MCF 10A (cell line): ENCODE measurements around the gene P3H3. TPM values are rescaled to one million over a fixed set of nuclear protein-coding genes. Genes with fewer than 3 reads are reported as not detected.
"Not testable (repeated sequence)": the region's sequence is repeated elsewhere in the genome, so short reads cannot be mapped to it uniquely, and the experiment has no call there.

Source experiments
- BruUV-seq: library from RNA; stranded (reverse); fragments of 400-500 nt; replicated peaks from 2 replicates; lab custom pipeline; 2021; lab: Mats Ljungman, UMichigan
- CTCF ChIA-PET: fragments of 300-600 bp; sonication (Branson Sonifier 250); formaldehyde crosslinking; extraction: SDS; loops from one replicate; lab custom pipeline; 2021; ENCODE audit warnings: antibody characterized with exemption, inconsistent platforms; lab: Yijun Ruan, JAX
- POLR2A ChIA-PET: fragments of 300-600, 350-650 bp; sonication (Branson Sonifier 250); formaldehyde crosslinking; extraction: SDS; loops from one replicate; lab custom pipeline; 2020; ENCODE audit warnings: antibody characterized with exemption, inconsistent platforms; lab: Yijun Ruan, JAX
- DNase-seq: peaks from one replicate; pipeline ENCODE4 v3.0.0-alpha.2; 2018; ENCODE audit not compliant: unreplicated experiment
- H3K27ac Mint-ChIP-seq: one replicate; pipeline ENCODE4 v1.8.0; 2022; ENCODE audit warnings: mild to moderate bottlenecking, low read depth, mixed read lengths; ENCODE audit not compliant: unreplicated experiment
- H3K27me3 Mint-ChIP-seq: one replicate; pipeline ENCODE4 v1.8.0; 2022; ENCODE audit warnings: mixed read lengths; ENCODE audit not compliant: insufficient read depth, unreplicated experiment
- H3K36me3 Mint-ChIP-seq: one replicate; pipeline ENCODE4 v1.8.0; 2022; ENCODE audit warnings: mild to moderate bottlenecking, moderate library complexity, mixed read lengths; ENCODE audit not compliant: insufficient read depth, unreplicated experiment
- H3K4me1 Mint-ChIP-seq: one replicate; pipeline ENCODE4 v1.8.0; 2022; ENCODE audit warnings: mixed read lengths; ENCODE audit not compliant: insufficient read depth, unreplicated experiment
- H3K4me3 Mint-ChIP-seq: one replicate; pipeline ENCODE4 v1.8.0; 2022; ENCODE audit warnings: mild to moderate bottlenecking, moderate library complexity, mixed read lengths; ENCODE audit not compliant: unreplicated experiment
- H3K9me3 Mint-ChIP-seq: one replicate; pipeline ENCODE4 v1.8.0; 2022; ENCODE audit warnings: mixed read lengths; ENCODE audit not compliant: unreplicated experiment
- CTCF ChIP-seq: fragments of 200-600 bp; IDR thresholded peaks from one replicate; pipeline ENCODE4 v1.8.0; 2022; ENCODE audit warnings: antibody characterized with exemption, mild to moderate bottlenecking; ENCODE audit not compliant: unreplicated experiment
- intact Hi-C: fragments of 100-400 bp; cut with micrococcal nuclease; formaldehyde crosslinking; loops from 2 replicates; pipeline ENCODE4 v1.14.1; 2022
- total RNA-seq: library from RNA; stranded (reverse); gene quantifications from 2 replicates; pipeline ENCODE4 v1.2.3, GENCODE V29; 2022

Gene P3H3
- total RNA-seq, 1 experiment from 2014 or later = 0.47 TPM

- intact Hi-C loops = no loop called here
- Mint-ChIP-seq H3K4me3 (no peak overlapping the region), H3K27me3 (no peaks in the 10 kb centered on the region), H3K36me3 (no peaks in the 10 kb centered on the region), H3K9me3 (no peaks in the 10 kb centered on the region), H3K27ac (no peak overlapping the region), H3K4me1 (no peaks in the 10 kb centered on the region)
- BruUV-seq = no TSS peak
- TF ChIP-seq CTCF = no peak
- ChIA-PET POLR2A (interaction anchor here (1.2 kb wide), 1 partner anchor 14 kb away, joined by 4 read pairs; the partner anchor contains the start of gene SPSB2), CTCF (interaction anchor here (1.5 to 1.6 kb wide), 2 partner anchors 15 to 19 kb away, joined by 7 read pairs; partner anchors contain the start of gene SPSB2)
- DNase-seq = no peak
These were observed 59.3 kb downstream of the P3H3 start for GRCh38 chr12:6887460-6887859.

GRCh38 chr12:6888360-6888759 lies 60.2 kb downstream of the P3H3 start:
- H3K27ac Mint-ChIP-seq = no peak overlapping the region
- intact Hi-C loops = no loop called here
- ChIA-PET CTCF (interaction anchor here (0.6 to 1.6 kb wide), 2 partner anchors 16 to 284 kb away, joined by 3 to 7 read pairs; partner anchors contain the start of gene SPSB2), POLR2A (interaction anchor here (1.2 kb wide), 1 partner anchor 15 kb away, joined by 4 read pairs; the partner anchor contains the start of gene SPSB2)
- H3K9me3 Mint-ChIP-seq = no peaks in the 10 kb centered on the region
- BruUV-seq = no TSS peak
- no peak overlapping the region for H3K4me3 Mint-ChIP-seq
- H3K4me1 Mint-ChIP-seq = no peaks in the 10 kb centered on the region
- H3K36me3 Mint-ChIP-seq = no peaks in the 10 kb centered on the region
- H3K27me3 Mint-ChIP-seq = no peaks in the 10 kb centered on the region
- DNase-seq = no peak
- TF ChIP-seq CTCF = no peak

- ChIA-PET CTCF (interaction anchor here (1.2 to 1.6 kb wide), 2 partner anchors 16 to 37 kb away, joined by 3 to 7 read pairs; partner anchors contain the start of gene SPSB2), POLR2A (interaction anchor here (1.2 kb wide), 1 partner anchor 16 kb away, joined by 4 read pairs; the partner anchor contains the start of gene SPSB2)
- H3K27me3 Mint-ChIP-seq, H3K4me1 Mint-ChIP-seq, H3K36me3 Mint-ChIP-seq, H3K27ac Mint-ChIP-seq, H3K4me3 Mint-ChIP-seq, BruUV-seq, DNase-seq, H3K9me3 Mint-ChIP-seq, intact Hi-C loops: not testable (repeated sequence)
These were observed 60.6 kb downstream of the P3H3 start for GRCh38 chr12:6888794-6889193.

Other genes with a start within 250 kb of the P3H3 start
- gene CHD4, start 221.0 kb upstream of the P3H3 start, total RNA-seq = 135 and 151 TPM in 2 replicates
- 2.5 and 2.7 TPM in 2 replicates for gene LPAR5, start 192.4 kb upstream of the P3H3 start, total RNA-seq
- gene ACRBP, start 181.0 kb upstream of the P3H3 start, total RNA-seq = 0.30 and 2.5 TPM in 2 replicates
- 15.2 and 16.1 TPM in 2 replicates for gene ING4, start 165.3 kb upstream of the P3H3 start, total RNA-seq
- gene ZNF384, start 139.0 kb upstream of the P3H3 start, total RNA-seq = 62.8 and 70.8 TPM in 2 replicates
- not detected in 2 replicates for gene PIANP, start 127.6 kb upstream of the P3H3 start, total RNA-seq
- gene COPS7A, start 104.4 kb upstream of the P3H3 start, total RNA-seq = 55.5 and 61.3 TPM in 2 replicates
- 151 and 162 TPM in 2 replicates for gene MLF2, start 75.3 kb upstream of the P3H3 start, total RNA-seq
- 242 and 284 TPM in 2 replicates for gene PTMS, start 62.0 kb upstream of the P3H3 start, total RNA-seq
- gene LAG3, start 55.9 kb upstream of the P3H3 start, total RNA-seq = 0.58 and 1.0 TPM in 2 replicates
- gene CD4, start 38.9 kb upstream of the P3H3 start, total RNA-seq = not detected in 2 replicates
- not detected in 2 replicates for gene GPR162, start 6.6 kb upstream of the P3H3 start, total RNA-seq
- gene GNB3, start 12.5 kb downstream of the P3H3 start, total RNA-seq = 0.47 TPM in 1 of 2 replicates, not detected in the other
- gene CDCA3, start 22.9 kb downstream of the P3H3 start, total RNA-seq = 11.7 and 25.5 TPM in 2 replicates
- 62.5 and 80.2 TPM in 2 replicates for gene USP5, start 23.7 kb downstream of the P3H3 start, total RNA-seq
- gene TPI1, start 39.1 kb downstream of the P3H3 start, total RNA-seq = 498 and 549 TPM in 2 replicates
- 9.2 and 10.8 TPM in 2 replicates for gene SPSB2, start 44.9 kb downstream of the P3H3 start, total RNA-seq
- 7.5 and 9.1 TPM in 2 replicates for gene LRRC23, start 76.4 kb downstream of the P3H3 start, total RNA-seq
- 0.30 and 2.1 TPM in 2 replicates for gene ENO2, start 86.2 kb downstream of the P3H3 start, total RNA-seq
- 83.7 and 84.7 TPM in 2 replicates for gene ATN1, start 99.6 kb downstream of the P3H3 start, total RNA-seq
- gene RNU7-1, start 115.4 kb downstream of the P3H3 start, total RNA-seq = not detected in 2 replicates
- gene C12orf57, start 115.6 kb downstream of the P3H3 start, total RNA-seq = 176 and 196 TPM in 2 replicates
- 10.3 and 13.2 TPM in 2 replicates for gene PTPN6, start 122.9 kb downstream of the P3H3 start, total RNA-seq
- gene PHB2, start 142.3 kb downstream of the P3H3 start, total RNA-seq = 249 and 305 TPM in 2 replicates
- 66.5 and 93.8 TPM in 2 replicates for gene EMG1, start 142.5 kb downstream of the P3H3 start, total RNA-seq
- gene LPCAT3, start 190.1 kb downstream of the P3H3 start, total RNA-seq = 14.4 and 15.4 TPM in 2 replicates
- 6.0 and 11.5 TPM in 2 replicates for gene C1S, start 232.3 kb downstream of the P3H3 start, total RNA-seq